Nephron progenitor cell (in vitro differentiated cells): ENCODE results near the gene EPHA6.

Experiments
- DNase-seq: peaks from one replicate; pipeline ENCODE4 v3.0.0; 2021
- H3K27ac Mint-ChIP-seq: 2 replicates; pipeline ENCODE4 v1.8.0; 2021; ENCODE audit warnings: mild to moderate bottlenecking, moderate library complexity, mixed read lengths
- H3K27me3 Mint-ChIP-seq: 2 replicates; pipeline ENCODE4 v1.8.0; 2021; ENCODE audit warnings: mild to moderate bottlenecking, low read depth, mixed read lengths; ENCODE audit not compliant: poor library complexity
- H3K36me3 Mint-ChIP-seq: 2 replicates; pipeline ENCODE4 v1.8.0; 2021; ENCODE audit warnings: low read depth, mixed read lengths
- H3K4me1 Mint-ChIP-seq: 2 replicates; pipeline ENCODE4 v1.8.0; 2021; ENCODE audit warnings: mixed read lengths
- H3K4me3 Mint-ChIP-seq: 2 replicates; pipeline ENCODE4 v1.8.0; 2021; ENCODE audit warnings: mild to moderate bottlenecking, moderate library complexity, mixed read lengths
- H3K9me3 Mint-ChIP-seq: 2 replicates; pipeline ENCODE4 v1.8.0; 2021; ENCODE audit warnings: mild to moderate bottlenecking, moderate library complexity, mixed read lengths
- CTCF ChIP-seq: fragments of 200-600 bp; sonication (generic); IDR thresholded peaks from 2 replicates; pipeline ENCODE4 v1.5.0; 2021; ENCODE audit warnings: antibody characterized with exemption

EPHA6 gene

GRCh38 chr3:97719156-97719821 is 904.9 kb downstream of the EPHA6 start:
- peak; percentile 94 for TF ChIP-seq CTCF
- Mint-ChIP-seq H3K36me3 (no peaks in the 10 kb centered on the region), H3K27ac (no peak overlapping the region), H3K4me1 (peaks cover 15% of the 10 kb centered on the region), H3K27me3 (no peaks in the 10 kb centered on the region), H3K4me3 (no peak overlapping the region), H3K9me3 (no peaks in the 10 kb centered on the region)
- DNase-seq, result peak; percentile 76

- Mint-ChIP-seq H3K4me3 (no peak overlapping the region), H3K4me1 (peaks cover 15% of the 10 kb centered on the region), H3K9me3 (no peaks in the 10 kb centered on the region), H3K36me3 (no peaks in the 10 kb centered on the region), H3K27ac (no peak overlapping the region), H3K27me3 (no peaks in the 10 kb centered on the region)
- TF ChIP-seq CTCF, result no peak
- DNase-seq, result no peak
These were observed 906.0 kb downstream of the EPHA6 start for GRCh38 chr3:97720417-97720816.

GRCh38 chr3:97721446-97721845 is 907.1 kb downstream of the EPHA6 start:
- DNase-seq, result no peak
- H3K27me3 Mint-ChIP-seq, result no peaks in the 10 kb centered on the region
- no peaks in the 10 kb centered on the region for H3K9me3 Mint-ChIP-seq
- H3K4me1 Mint-ChIP-seq, result peaks cover 15% of the 10 kb centered on the region
- no peak overlapping the region for H3K4me3 Mint-ChIP-seq
- no peaks in the 10 kb centered on the region for H3K36me3 Mint-ChIP-seq
- TF ChIP-seq CTCF, result no peak
- no peak overlapping the region for H3K27ac Mint-ChIP-seq

GRCh38 chr3:97736928-97737327 is 922.5 kb downstream of the EPHA6 start:
- Mint-ChIP-seq H3K4me3 (peak overlapping the region; percentile 14), H3K9me3 (no peaks in the 10 kb centered on the region), H3K27ac (peak overlapping the region; percentile 30), H3K4me1 (peaks cover 51% of the 10 kb centered on the region), H3K36me3 (no peaks in the 10 kb centered on the region), H3K27me3 (peaks cover 6% of the 10 kb centered on the region)
- TF ChIP-seq CTCF, result no peak
- DNase-seq, result peak; percentile 30

GRCh38 chr3:97738761-97739160 is 924.4 kb downstream of the EPHA6 start:
- H3K4me1 Mint-ChIP-seq, result peaks cover 51% of the 10 kb centered on the region
- no peak for DNase-seq
- no peaks in the 10 kb centered on the region for H3K9me3 Mint-ChIP-seq
- no peaks in the 10 kb centered on the region for H3K36me3 Mint-ChIP-seq
- peaks cover 6% of the 10 kb centered on the region for H3K27me3 Mint-ChIP-seq
- H3K4me3 Mint-ChIP-seq, result no peak overlapping the region
- TF ChIP-seq CTCF, result no peak
- H3K27ac Mint-ChIP-seq, result no peak overlapping the region

GRCh38 chr3:97742036-97742435 is 927.6 kb downstream of the EPHA6 start:
- no peaks in the 10 kb centered on the region for H3K36me3 Mint-ChIP-seq
- peaks cover 9% of the 10 kb centered on the region for H3K27me3 Mint-ChIP-seq
- no peak overlapping the region for H3K4me3 Mint-ChIP-seq
- peaks cover 45% of the 10 kb centered on the region for H3K4me1 Mint-ChIP-seq
- H3K9me3 Mint-ChIP-seq, result no peaks in the 10 kb centered on the region
- no peak for DNase-seq
- H3K27ac Mint-ChIP-seq, result no peak overlapping the region
- TF ChIP-seq CTCF, result no peak
